ENCODE data around the gene FGF8.

- TF ChIP-seq CTCF (IDR thresholded peaks at IDR 0.05), result no peak
- TF ChIP-seq POLR2A (IDR thresholded peaks at IDR 0.05), result no peak
These were observed 7.1 kb downstream of the FGF8 start for GRCh38 chr10:101768791-101769170.
